ENCODE data around the gene MOB3A. TPM values are rescaled to one million over a fixed set of nuclear protein-coding genes. Genes with fewer than 3 reads are reported as not detected.

MOB3A gene
- total RNA-seq, 2 donors from 2014 or later = 20.9 to 21.8 TPM

DNA sequence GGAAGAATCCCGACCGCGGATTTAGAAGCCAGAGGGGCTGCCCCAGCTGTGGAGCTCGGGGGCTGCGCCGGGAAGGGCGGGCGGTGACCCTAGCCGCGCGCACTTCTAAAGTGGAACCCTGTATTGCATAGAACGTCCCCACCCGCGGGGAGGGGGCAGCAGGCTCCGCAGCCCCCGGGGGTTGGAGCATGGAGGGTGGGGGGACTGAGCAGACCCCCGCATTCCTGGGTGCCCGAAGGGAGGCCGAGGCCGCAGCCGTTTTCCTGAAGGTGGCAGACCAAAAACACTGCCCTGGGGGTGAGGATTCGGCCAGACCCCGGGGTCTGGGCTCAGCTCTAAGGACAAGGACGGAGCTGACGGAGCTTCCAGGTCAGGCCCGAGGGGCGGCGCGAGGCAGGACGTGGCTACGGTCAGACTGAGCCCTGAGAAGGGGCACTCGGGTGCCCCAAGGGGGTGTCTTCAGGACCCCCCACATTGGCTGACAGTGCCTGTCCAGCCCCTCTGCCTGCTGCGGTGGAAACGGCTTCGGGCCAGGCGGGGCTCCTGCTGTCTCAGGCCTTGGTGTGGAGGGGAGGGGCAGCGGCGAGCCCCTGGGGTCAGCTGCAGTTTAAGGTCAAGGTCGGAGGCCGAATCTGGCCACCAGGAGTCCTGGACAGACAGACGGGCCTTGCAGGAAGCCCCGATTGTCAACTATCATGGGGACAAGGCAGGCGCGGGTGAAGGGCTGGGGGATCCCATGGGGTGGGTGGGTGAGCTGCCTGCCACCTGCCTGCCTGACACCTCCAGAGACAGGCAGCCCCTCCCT, 57.6 kb downstream of the MOB3A start:
- Mint-ChIP-seq H3K4me3 (no peak overlapping the region), H3K36me3 (ENCODE audit: low read depth) (peaks cover 19% of the 10 kb centered on the region), H3K4me1 (no peaks in the 10 kb centered on the region), H3K9me3 (peaks cover 15% of the 10 kb centered on the region), H3K27ac (no peak overlapping the region), H3K27me3 (ENCODE audit: insufficient read depth) (no peaks in the 10 kb centered on the region)
- peak; percentile 41 for DNase-seq
- Histone ChIP-seq H3K4me1 (ENCODE audit: control insufficient read depth, insufficient read depth, low read length) (peaks cover 4% of the 10 kb centered on the region), H3K9me3 (ENCODE audit: control insufficient read depth, low read length) (no peaks in the 10 kb centered on the region), H3K36me3 (ENCODE audit: control insufficient read depth, insufficient read depth, low read length) (peaks cover 38% of the 10 kb centered on the region), H3K27me3 (ENCODE audit: control insufficient read depth, insufficient read depth, low read length, poor library complexity, severe bottlenecking) (no peaks in the 10 kb centered on the region), H3K27ac (ENCODE audit: low read depth, low read length) (no peak overlapping the region), H3K9ac (ENCODE audit: extremely low read depth, low read length, poor library complexity, severe bottlenecking) (no peak overlapping the region), H3K4me3 (ENCODE audit: low read length) (no peak overlapping the region)
- TF ChIP-seq, protein P1, sequence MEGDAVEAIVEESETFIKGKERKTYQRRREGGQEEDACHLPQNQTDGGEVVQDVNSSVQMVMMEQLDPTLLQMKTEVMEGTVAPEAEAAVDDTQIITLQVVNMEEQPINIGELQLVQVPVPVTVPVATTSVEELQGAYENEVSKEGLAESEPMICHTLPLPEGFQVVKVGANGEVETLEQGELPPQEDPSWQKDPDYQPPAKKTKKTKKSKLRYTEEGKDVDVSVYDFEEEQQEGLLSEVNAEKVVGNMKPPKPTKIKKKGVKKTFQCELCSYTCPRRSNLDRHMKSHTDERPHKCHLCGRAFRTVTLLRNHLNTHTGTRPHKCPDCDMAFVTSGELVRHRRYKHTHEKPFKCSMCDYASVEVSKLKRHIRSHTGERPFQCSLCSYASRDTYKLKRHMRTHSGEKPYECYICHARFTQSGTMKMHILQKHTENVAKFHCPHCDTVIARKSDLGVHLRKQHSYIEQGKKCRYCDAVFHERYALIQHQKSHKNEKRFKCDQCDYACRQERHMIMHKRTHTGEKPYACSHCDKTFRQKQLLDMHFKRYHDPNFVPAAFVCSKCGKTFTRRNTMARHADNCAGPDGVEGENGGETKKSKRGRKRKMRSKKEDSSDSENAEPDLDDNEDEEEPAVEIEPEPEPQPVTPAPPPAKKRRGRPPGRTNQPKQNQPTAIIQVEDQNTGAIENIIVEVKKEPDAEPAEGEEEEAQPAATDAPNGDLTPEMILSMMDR (conservative IDR thresholded peaks at IDR 0.05) = no peak
- WGBS, 2 experiments (ENCODE audit: insufficient coverage in 1 of 2, insufficient read length in 1 of 2) = 95 to 97% methylated on average over 19 to 43 of the region's 44 CpGs

DNA sequence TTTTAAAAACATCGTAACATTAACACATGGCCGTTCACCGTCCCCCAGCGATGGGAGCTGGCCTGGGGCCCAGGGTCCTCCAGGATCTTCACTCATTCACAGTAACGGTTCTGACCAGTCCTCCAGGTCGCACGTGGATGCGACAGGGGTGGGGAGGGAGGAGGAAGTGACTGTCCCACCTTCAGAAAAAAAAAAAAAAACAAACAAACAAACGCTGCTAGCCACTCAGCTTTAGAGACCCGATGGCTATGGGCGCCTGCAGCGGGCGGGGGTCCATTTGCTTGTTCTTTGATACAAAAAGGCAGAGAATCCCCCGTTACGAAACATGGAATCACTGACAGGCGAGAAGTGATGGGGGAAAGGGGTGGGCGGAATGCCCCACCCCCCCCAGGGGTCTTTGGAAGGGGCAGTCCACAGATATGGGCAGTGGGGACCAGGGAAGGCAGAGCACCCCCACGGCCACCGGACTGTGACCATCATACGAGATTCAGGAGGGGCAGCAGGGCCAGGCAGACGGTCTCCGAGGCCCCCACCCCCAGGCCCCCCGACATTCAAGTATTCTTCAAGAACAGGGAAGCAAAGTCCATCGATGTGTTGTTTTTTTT, 58.4 kb downstream of the MOB3A start:
- Histone ChIP-seq H3K27ac (ENCODE audit: low read depth, low read length) (no peak overlapping the region), H3K27me3 (ENCODE audit: control insufficient read depth, insufficient read depth, low read length, poor library complexity, severe bottlenecking) (no peaks in the 10 kb centered on the region), H3K4me1 (ENCODE audit: control insufficient read depth, insufficient read depth, low read length) (peaks cover 4% of the 10 kb centered on the region), H3K9me3 (ENCODE audit: control insufficient read depth, low read length) (no peaks in the 10 kb centered on the region), H3K36me3 (ENCODE audit: control insufficient read depth, insufficient read depth, low read length) (peaks cover 33% of the 10 kb centered on the region), H3K9ac (ENCODE audit: extremely low read depth, low read length, poor library complexity, severe bottlenecking) (no peak overlapping the region), H3K4me3 (ENCODE audit: low read length) (no peak overlapping the region)
- H3K27me3 Mint-ChIP-seq (ENCODE audit: insufficient read depth) = no peaks in the 10 kb centered on the region
- DNase-seq = no peak
- peaks cover 17% of the 10 kb centered on the region for H3K36me3 Mint-ChIP-seq (ENCODE audit: low read depth)
- H3K27ac Mint-ChIP-seq = no peak overlapping the region
- H3K4me3 Mint-ChIP-seq = no peak overlapping the region
- H3K4me1 Mint-ChIP-seq = no peaks in the 10 kb centered on the region
- 94 to 98% methylated on average over 15 to 23 of the region's 24 CpGs for WGBS, 2 experiments (ENCODE audit: insufficient coverage in 1 of 2, insufficient read length in 1 of 2)
- TF ChIP-seq, protein P1 (conservative IDR thresholded peaks at IDR 0.05) = no peak
- H3K9me3 Mint-ChIP-seq = peaks cover 15% of the 10 kb centered on the region

DNA sequence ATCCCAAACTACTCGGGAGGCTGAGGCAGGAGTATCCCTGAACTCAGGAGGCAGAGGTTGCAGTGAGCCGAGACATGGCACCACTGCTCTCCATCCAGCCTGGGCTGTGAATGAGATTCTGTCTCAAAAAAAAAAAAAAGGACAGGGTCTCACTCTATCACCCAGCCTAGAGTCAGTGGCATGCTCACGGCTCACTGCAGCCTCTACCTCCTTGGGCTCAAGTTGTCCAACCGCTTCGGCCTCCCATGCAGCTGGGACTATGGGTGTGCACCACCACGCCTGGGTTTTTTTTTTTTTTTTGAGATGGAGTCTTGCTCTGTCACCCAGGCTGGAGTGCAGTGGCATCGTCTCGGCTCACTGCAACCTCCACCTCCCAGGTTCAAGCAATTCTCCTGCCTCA, 59.7 kb downstream of the MOB3A start:
- H3K9me3 Mint-ChIP-seq = peaks cover 15% of the 10 kb centered on the region

More for the DNA sequence above, 59.7 kb downstream of the MOB3A start:
- Histone ChIP-seq H3K9me3 (ENCODE audit: control insufficient read depth, low read length) (no peaks in the 10 kb centered on the region), H3K9ac (ENCODE audit: extremely low read depth, low read length, poor library complexity, severe bottlenecking) (no peak overlapping the region), H3K4me3 (ENCODE audit: low read length) (no peak overlapping the region), H3K27me3 (ENCODE audit: control insufficient read depth, insufficient read depth, low read length, poor library complexity, severe bottlenecking) (no peaks in the 10 kb centered on the region), H3K4me1 (ENCODE audit: control insufficient read depth, insufficient read depth, low read length) (no peaks in the 10 kb centered on the region), H3K36me3 (ENCODE audit: control insufficient read depth, insufficient read depth, low read length) (peaks cover 25% of the 10 kb centered on the region), H3K27ac (ENCODE audit: low read depth, low read length) (no peak overlapping the region)
- Mint-ChIP-seq H3K27ac (no peak overlapping the region), H3K27me3 (ENCODE audit: insufficient read depth) (no peaks in the 10 kb centered on the region), H3K36me3 (ENCODE audit: low read depth) (peaks cover 17% of the 10 kb centered on the region), H3K4me1 (no peaks in the 10 kb centered on the region), H3K4me3 (no peak overlapping the region)
- no peak for DNase-seq
- TF ChIP-seq, protein P1 (conservative IDR thresholded peaks at IDR 0.05) = no peak
- 94 to 97% methylated on average over 5 to 8 of the region's 8 CpGs for WGBS, 2 experiments (ENCODE audit: insufficient coverage in 1 of 2, insufficient read length in 1 of 2)
